WTC11 (cell line): ENCODE measurements around the gene MTHFD1L. TPM values are rescaled to one million over a fixed set of nuclear protein-coding genes. Genes with fewer than 3 reads are reported as not detected.

Experiments
- ATAC-seq: fragments of 200-7000 bp; cut with Tn5 transposase; 2 replicates; pipeline ENCODE4 v1.10.0; 2021; ENCODE audit warnings: mild to moderate bottlenecking, moderate library complexity
- CTCF ChIA-PET: fragments of 300-600 bp; sonication (Branson Sonifier 250); formaldehyde crosslinking; loops from one replicate; lab custom pipeline; 2021; ENCODE audit warnings: antibody characterized with exemption; lab: Charles Lee
- POLR2A ChIA-PET: fragments of 350-600 bp; sonication (Branson Sonifier 250); formaldehyde crosslinking; loops from one replicate; lab custom pipeline; 2021; ENCODE audit warnings: antibody characterized with exemption; lab: Charles Lee
- DNase-seq: peaks from one replicate; pipeline ENCODE4 v3.0.0; 2021; ENCODE audit warnings: low spot score
- H3K27ac Mint-ChIP-seq: 2 replicates; pipeline ENCODE4 v1.8.0; 2021; ENCODE audit warnings: mixed read lengths
- H3K27me3 Mint-ChIP-seq: 2 replicates; pipeline ENCODE4 v1.8.0; 2021; ENCODE audit warnings: low read depth, mild to moderate bottlenecking, moderate library complexity, mixed read lengths
- H3K36me3 Mint-ChIP-seq: 2 replicates; pipeline ENCODE4 v1.8.0; 2021; ENCODE audit warnings: mixed read lengths
- H3K4me1 Mint-ChIP-seq: 2 replicates; pipeline ENCODE4 v1.8.0; 2022; ENCODE audit warnings: mixed read lengths
- H3K4me3 Mint-ChIP-seq: 2 replicates; pipeline ENCODE4 v1.8.0; 2021; ENCODE audit warnings: mild to moderate bottlenecking, moderate library complexity, mixed read lengths
- H3K9me3 Mint-ChIP-seq: 2 replicates; pipeline ENCODE4 v1.8.0; 2021; ENCODE audit warnings: mixed read lengths
- CREB1 ChIP-seq: sonication (generic); formaldehyde crosslinking; IDR thresholded peaks from 2 replicates; pipeline ENCODE4 v1.8.0; 2023; ENCODE audit warnings: mild to moderate bottlenecking, missing genetic modification reagents
- E2F5 ChIP-seq: sonication (generic); formaldehyde crosslinking; IDR thresholded peaks from 2 replicates; pipeline ENCODE4 v1.8.1; 2022; ENCODE audit warnings: mild to moderate bottlenecking, moderate library complexity, missing genetic modification reagents
- ETV6 ChIP-seq: sonication (generic); formaldehyde crosslinking; IDR thresholded peaks from 2 replicates; pipeline ENCODE4 v1.8.1; 2022; ENCODE audit warnings: mild to moderate bottlenecking, missing genetic modification reagents
- FOXP1 ChIP-seq: sonication (generic); formaldehyde crosslinking; IDR thresholded peaks from 2 replicates; pipeline ENCODE4 v1.8.0; 2022; ENCODE audit warnings: missing genetic modification reagents, mild to moderate bottlenecking, moderate library complexity, borderline replicate concordance
- GABPB1 ChIP-seq: sonication (generic); formaldehyde crosslinking; IDR thresholded peaks from 2 replicates; pipeline ENCODE4 v1.8.1; 2023; ENCODE audit warnings: mild to moderate bottlenecking, missing genetic modification reagents
- GTF2I ChIP-seq: fragments of 250-450 bp; sonication (Bioruptor Pico); conservative IDR thresholded peaks from 2 replicates; pipeline ENCODE4 v1.4.0; 2021; ENCODE audit warnings: mild to moderate bottlenecking
- TEAD1 ChIP-seq: sonication (generic); formaldehyde crosslinking; IDR thresholded peaks from 2 replicates; pipeline ENCODE4 v1.8.0; 2022; ENCODE audit warnings: mild to moderate bottlenecking, missing genetic modification reagents
- ZNF219 ChIP-seq: sonication (generic); formaldehyde crosslinking; IDR thresholded peaks from 2 replicates; pipeline ENCODE4 v1.8.0; 2023; ENCODE audit warnings: missing genetic modification reagents, mild to moderate bottlenecking, borderline replicate concordance
- ZNF671 ChIP-seq: fragments of 250-450 bp; sonication (Bioruptor Pico); IDR thresholded peaks from 2 replicates; pipeline ENCODE4 v1.8.0; 2021; ENCODE audit warnings: mild to moderate bottlenecking
- total RNA-seq: library from RNA; stranded (reverse); gene quantifications from 3 replicates; pipeline ENCODE4 v1.2.3, GENCODE V29; 2021
- TF ChIP-seq, protein P1 (sequence below): sonication (generic); formaldehyde crosslinking; IDR thresholded peaks from 2 replicates; pipeline ENCODE4 v1.8.1; 2022; ENCODE audit warnings: missing genetic modification reagents, borderline replicate concordance
- TF ChIP-seq, protein P2 (sequence below): sonication (generic); formaldehyde crosslinking; IDR thresholded peaks from 2 replicates; pipeline ENCODE4 v1.8.0; 2022; ENCODE audit warnings: missing genetic modification reagents
- TF ChIP-seq, protein P3 (sequence below): sonication (generic); formaldehyde crosslinking; conservative IDR thresholded peaks from 2 replicates; pipeline ENCODE4 v1.8.1; 2022; ENCODE audit warnings: mild to moderate bottlenecking, missing genetic modification reagents
- TF ChIP-seq, protein P4 (sequence below): sonication (generic); formaldehyde crosslinking; IDR thresholded peaks from 2 replicates; pipeline ENCODE4 v1.8.1; 2023; ENCODE audit warnings: mild to moderate bottlenecking, missing genetic modification reagents
- TF ChIP-seq, protein P5 (sequence below): sonication (generic); formaldehyde crosslinking; IDR thresholded peaks from 2 replicates; pipeline ENCODE4 v1.8.0; 2023; ENCODE audit warnings: missing genetic modification reagents
- TF ChIP-seq, protein P6 (sequence below): fragments of 250-450 bp; sonication (Bioruptor Pico); IDR thresholded peaks from 2 replicates; pipeline ENCODE4 v1.9.0; 2021; ENCODE audit warnings: moderate library complexity, mild to moderate bottlenecking, inconsistent platforms, borderline replicate concordance

MTHFD1L gene
- total RNA-seq, 1 experiment from 2014 or later: 104 TPM

- POLR2A ChIA-PET: no interaction called here
Measured at GRCh38 chr6:151057061-151057460, 191.6 kb downstream of the MTHFD1L start.

GRCh38 chr6:151058021-151058733 lies 192.7 kb downstream of the MTHFD1L start:
- Mint-ChIP-seq H3K27ac (no peak overlapping the region), H3K36me3 (peaks cover 7% of the 10 kb centered on the region; the same call in 1 of the 2 replicates), H3K27me3 (no peaks in the 10 kb centered on the region), H3K4me3 (no peak overlapping the region), H3K4me1 (no peaks in the 10 kb centered on the region), H3K9me3 (no peaks in the 10 kb centered on the region)
- DNase-seq (no peak), ATAC-seq (no peak)
- TF ChIP-seq CREB1: no peak
- TF ChIP-seq, protein P1, sequence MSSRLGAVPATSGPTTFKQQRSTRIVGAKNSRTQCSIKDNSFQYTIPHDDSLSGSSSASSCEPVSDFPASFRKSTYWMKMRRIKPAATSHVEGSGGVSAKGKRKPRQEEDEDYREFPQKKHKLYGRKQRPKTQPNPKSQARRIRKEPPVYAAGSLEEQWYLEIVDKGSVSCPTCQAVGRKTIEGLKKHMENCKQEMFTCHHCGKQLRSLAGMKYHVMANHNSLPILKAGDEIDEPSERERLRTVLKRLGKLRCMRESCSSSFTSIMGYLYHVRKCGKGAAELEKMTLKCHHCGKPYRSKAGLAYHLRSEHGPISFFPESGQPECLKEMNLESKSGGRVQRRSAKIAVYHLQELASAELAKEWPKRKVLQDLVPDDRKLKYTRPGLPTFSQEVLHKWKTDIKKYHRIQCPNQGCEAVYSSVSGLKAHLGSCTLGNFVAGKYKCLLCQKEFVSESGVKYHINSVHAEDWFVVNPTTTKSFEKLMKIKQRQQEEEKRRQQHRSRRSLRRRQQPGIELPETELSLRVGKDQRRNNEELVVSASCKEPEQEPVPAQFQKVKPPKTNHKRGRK (CRISPR knock-in tag): no peak
- TF ChIP-seq, protein P2, sequence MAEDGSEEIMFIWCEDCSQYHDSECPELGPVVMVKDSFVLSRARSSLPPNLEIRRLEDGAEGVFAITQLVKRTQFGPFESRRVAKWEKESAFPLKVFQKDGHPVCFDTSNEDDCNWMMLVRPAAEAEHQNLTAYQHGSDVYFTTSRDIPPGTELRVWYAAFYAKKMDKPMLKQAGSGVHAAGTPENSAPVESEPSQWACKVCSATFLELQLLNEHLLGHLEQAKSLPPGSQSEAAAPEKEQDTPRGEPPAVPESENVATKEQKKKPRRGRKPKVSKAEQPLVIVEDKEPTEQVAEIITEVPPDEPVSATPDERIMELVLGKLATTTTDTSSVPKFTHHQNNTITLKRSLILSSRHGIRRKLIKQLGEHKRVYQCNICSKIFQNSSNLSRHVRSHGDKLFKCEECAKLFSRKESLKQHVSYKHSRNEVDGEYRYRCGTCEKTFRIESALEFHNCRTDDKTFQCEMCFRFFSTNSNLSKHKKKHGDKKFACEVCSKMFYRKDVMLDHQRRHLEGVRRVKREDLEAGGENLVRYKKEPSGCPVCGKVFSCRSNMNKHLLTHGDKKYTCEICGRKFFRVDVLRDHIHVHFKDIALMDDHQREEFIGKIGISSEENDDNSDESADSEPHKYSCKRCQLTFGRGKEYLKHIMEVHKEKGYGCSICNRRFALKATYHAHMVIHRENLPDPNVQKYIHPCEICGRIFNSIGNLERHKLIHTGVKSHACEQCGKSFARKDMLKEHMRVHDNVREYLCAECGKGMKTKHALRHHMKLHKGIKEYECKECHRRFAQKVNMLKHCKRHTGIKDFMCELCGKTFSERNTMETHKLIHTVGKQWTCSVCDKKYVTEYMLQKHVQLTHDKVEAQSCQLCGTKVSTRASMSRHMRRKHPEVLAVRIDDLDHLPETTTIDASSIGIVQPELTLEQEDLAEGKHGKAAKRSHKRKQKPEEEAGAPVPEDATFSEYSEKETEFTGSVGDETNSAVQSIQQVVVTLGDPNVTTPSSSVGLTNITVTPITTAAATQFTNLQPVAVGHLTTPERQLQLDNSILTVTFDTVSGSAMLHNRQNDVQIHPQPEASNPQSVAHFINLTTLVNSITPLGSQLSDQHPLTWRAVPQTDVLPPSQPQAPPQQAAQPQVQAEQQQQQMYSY: no peak
- TF ChIP-seq, protein P3, sequence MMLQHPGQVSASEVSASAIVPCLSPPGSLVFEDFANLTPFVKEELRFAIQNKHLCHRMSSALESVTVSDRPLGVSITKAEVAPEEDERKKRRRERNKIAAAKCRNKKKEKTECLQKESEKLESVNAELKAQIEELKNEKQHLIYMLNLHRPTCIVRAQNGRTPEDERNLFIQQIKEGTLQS (CRISPR knock-in tag): no peak
- ChIA-PET CTCF (interaction anchor here (1.0 to 3.5 kb wide), 3 partner anchors 44 to 276 kb away, joined by 3 to 9 read pairs (median 3); no protein-coding TSS in a partner anchor), POLR2A (no interaction called here)

More at GRCh38 chr6:151057061-151057460, 191.6 kb downstream of the MTHFD1L start:
- ATAC-seq (no peak), DNase-seq (no peak)
- Mint-ChIP-seq H3K4me1 (no peaks in the 10 kb centered on the region), H3K9me3 (no peaks in the 10 kb centered on the region), H3K4me3 (no peak overlapping the region), H3K27ac (no peak overlapping the region), H3K36me3 (peaks cover 7% of the 10 kb centered on the region; the same call in 1 of the 2 replicates), H3K27me3 (no peaks in the 10 kb centered on the region)
- no peak for TF ChIP-seq ZNF671 (CRISPR knock-in tag)
- CTCF ChIA-PET: no interaction called here

DNA sequence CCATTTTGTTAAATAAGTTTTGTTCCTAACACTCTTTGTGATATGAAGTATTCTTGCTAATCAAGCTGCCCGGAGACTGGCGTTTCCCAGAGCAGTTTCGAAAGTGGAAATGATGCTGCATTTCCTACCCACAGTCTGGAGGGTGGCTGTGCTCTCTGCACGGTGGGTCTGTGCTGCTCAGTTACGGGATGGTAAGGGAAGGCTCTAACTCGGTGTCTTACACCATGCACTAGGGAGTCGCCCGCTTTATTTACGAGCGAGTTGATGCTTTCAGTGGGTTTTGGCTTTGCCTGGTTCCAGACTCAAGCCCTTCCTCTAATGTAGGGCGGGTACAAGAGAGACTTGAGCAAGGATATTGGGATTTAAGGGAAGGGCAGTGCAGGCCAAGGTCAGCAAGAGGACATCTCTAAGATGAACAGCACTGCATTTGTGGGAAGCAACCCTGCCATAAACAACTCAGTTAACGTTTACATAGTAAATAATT lies 194.2 kb downstream of the MTHFD1L start:
- Mint-ChIP-seq H3K4me3 (no peak overlapping the region), H3K27me3 (no peaks in the 10 kb centered on the region), H3K27ac (no peak overlapping the region), H3K9me3 (no peaks in the 10 kb centered on the region), H3K4me1 (no peaks in the 10 kb centered on the region), H3K36me3 (peaks cover 11% of the 10 kb centered on the region; the same call in 1 of the 2 replicates)
- TF ChIP-seq FOXP1 (CRISPR knock-in tag) (no peak), ETV6 (no peak), TEAD1 (CRISPR knock-in tag) (no peak), ZNF219 (CRISPR knock-in tag) (no peak), E2F5 (CRISPR knock-in tag) (no peak), ZNF671 (CRISPR knock-in tag) (no peak), GTF2I (CRISPR knock-in tag) (no peak), GABPB1 (no peak)
- TF ChIP-seq, protein P4, sequence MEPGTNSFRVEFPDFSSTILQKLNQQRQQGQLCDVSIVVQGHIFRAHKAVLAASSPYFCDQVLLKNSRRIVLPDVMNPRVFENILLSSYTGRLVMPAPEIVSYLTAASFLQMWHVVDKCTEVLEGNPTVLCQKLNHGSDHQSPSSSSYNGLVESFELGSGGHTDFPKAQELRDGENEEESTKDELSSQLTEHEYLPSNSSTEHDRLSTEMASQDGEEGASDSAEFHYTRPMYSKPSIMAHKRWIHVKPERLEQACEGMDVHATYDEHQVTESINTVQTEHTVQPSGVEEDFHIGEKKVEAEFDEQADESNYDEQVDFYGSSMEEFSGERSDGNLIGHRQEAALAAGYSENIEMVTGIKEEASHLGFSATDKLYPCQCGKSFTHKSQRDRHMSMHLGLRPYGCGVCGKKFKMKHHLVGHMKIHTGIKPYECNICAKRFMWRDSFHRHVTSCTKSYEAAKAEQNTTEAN (CRISPR knock-in tag): no peak
- TF ChIP-seq, protein P3 (CRISPR knock-in tag): no peak
- TF ChIP-seq, protein P5, sequence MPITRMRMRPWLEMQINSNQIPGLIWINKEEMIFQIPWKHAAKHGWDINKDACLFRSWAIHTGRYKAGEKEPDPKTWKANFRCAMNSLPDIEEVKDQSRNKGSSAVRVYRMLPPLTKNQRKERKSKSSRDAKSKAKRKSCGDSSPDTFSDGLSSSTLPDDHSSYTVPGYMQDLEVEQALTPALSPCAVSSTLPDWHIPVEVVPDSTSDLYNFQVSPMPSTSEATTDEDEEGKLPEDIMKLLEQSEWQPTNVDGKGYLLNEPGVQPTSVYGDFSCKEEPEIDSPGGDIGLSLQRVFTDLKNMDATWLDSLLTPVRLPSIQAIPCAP (CRISPR knock-in tag): no peak
- TF ChIP-seq, protein P6, sequence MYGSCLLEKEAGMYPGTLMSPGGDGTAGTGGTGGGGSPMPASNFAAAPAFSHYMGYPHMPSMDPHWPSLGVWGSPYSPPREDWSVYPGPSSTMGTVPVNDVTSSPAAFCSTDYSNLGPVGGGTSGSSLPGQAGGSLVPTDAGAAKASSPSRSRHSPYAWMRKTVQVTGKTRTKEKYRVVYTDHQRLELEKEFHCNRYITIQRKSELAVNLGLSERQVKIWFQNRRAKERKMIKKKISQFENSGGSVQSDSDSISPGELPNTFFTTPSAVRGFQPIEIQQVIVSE (CRISPR knock-in tag): no peak
- CTCF ChIA-PET: interaction anchor here (0.8 to 3.5 kb wide), 3 partner anchors 45 to 275 kb away, joined by 3 to 9 read pairs (median 3); no protein-coding TSS in a partner anchor
- DNase-seq: no peak
- no peak for ATAC-seq
- POLR2A ChIA-PET: no interaction called here
